SU-DHL-6 (cell line): Measurements from ENCODE around the gene EIF3D.

Source experiments
- EZH2phosphoT487 ChIP-seq: fragments of 200-600 bp; sonication (generic), shearing (Covaris generic); conservative IDR thresholded peaks from 2 replicates; pipeline ENCODE4 v1.6.1; 2018; ENCODE audit warnings: mild to moderate bottlenecking, antibody characterized with exemption, low read length, moderate library complexity, mixed read lengths
- TF ChIP-seq, protein P1 (sequence below): fragments of 200-600 bp; sonication (generic); IDR thresholded peaks from one replicate; pipeline ENCODE4 v1.5.1; 2017; ENCODE audit warnings: antibody characterized with exemption, mild to moderate bottlenecking, low read length, moderate library complexity; ENCODE audit not compliant: insufficient read depth, poor library complexity, severe bottlenecking

DNA sequence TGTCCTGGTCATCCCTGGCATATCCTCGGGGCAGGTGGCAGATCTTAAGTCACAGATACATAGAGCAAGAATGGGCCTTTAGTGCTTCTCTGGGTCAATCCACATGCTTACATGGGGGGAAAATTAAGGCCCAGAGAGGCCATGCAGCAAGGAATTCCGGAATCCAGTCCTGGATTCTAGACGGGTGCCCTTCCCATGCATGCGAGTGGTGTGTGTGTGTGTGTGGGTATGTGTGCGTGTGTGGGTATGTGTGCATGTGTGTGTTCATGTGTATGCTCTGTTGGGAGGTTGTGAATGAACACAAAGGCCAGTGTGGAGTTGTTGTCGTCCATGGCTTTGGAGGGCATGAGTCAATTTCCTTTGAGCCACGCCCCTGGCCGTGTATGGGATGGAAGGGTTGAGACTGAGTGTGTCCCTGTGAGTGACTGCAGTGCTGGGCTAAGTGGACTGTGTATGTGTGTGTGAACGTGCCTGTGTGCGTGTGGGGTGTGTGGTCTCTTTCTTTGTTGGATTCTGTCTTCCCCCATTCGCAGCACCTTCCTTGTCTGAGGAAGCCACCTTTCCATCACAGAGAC is 33.4 kb upstream of the EIF3D start:
- TF ChIP-seq, protein P1, sequence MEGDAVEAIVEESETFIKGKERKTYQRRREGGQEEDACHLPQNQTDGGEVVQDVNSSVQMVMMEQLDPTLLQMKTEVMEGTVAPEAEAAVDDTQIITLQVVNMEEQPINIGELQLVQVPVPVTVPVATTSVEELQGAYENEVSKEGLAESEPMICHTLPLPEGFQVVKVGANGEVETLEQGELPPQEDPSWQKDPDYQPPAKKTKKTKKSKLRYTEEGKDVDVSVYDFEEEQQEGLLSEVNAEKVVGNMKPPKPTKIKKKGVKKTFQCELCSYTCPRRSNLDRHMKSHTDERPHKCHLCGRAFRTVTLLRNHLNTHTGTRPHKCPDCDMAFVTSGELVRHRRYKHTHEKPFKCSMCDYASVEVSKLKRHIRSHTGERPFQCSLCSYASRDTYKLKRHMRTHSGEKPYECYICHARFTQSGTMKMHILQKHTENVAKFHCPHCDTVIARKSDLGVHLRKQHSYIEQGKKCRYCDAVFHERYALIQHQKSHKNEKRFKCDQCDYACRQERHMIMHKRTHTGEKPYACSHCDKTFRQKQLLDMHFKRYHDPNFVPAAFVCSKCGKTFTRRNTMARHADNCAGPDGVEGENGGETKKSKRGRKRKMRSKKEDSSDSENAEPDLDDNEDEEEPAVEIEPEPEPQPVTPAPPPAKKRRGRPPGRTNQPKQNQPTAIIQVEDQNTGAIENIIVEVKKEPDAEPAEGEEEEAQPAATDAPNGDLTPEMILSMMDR, result no peak
- no peak for TF ChIP-seq EZH2phosphoT487
